HFFc6 (cell line): ENCODE measurements around the gene RGS7. TPM values are rescaled to one million over a fixed set of nuclear protein-coding genes. Genes with fewer than 3 reads are reported as not detected.
A peak's percentile ranks its signal among the peaks of the same experiment; 100 is the strongest.

Experiments used
- DNase-seq: peaks from one replicate; pipeline ENCODE4 v3.0.0-alpha.2; 2018
- H3K27ac Mint-ChIP-seq: 2 replicates; pipeline ENCODE4 v1.8.0; 2020; ENCODE audit warnings: mild to moderate bottlenecking, mixed read lengths
- H3K27me3 Mint-ChIP-seq: 2 replicates; pipeline ENCODE4 v1.8.0; 2021; ENCODE audit warnings: mild to moderate bottlenecking, moderate library complexity, mixed read lengths; ENCODE audit not compliant: insufficient read depth
- H3K36me3 Mint-ChIP-seq: 2 replicates; pipeline ENCODE4 v1.8.0; 2021; ENCODE audit warnings: low read depth, mixed read lengths
- H3K4me1 Mint-ChIP-seq: 2 replicates; pipeline ENCODE4 v1.8.0; 2020; ENCODE audit warnings: low read depth, mixed read lengths
- H3K4me3 Mint-ChIP-seq: 2 replicates; pipeline ENCODE4 v1.8.0; 2020; ENCODE audit warnings: mild to moderate bottlenecking, moderate library complexity, mixed read lengths
- H3K9me3 Mint-ChIP-seq: 2 replicates; pipeline ENCODE4 v1.8.0; 2020; ENCODE audit warnings: mild to moderate bottlenecking, mixed read lengths
- total RNA-seq, 6 experiments: library from RNA; stranded (reverse); fragmentation: NEBNext Ultra II Directional; extraction: Animal tissue kit (Norgen Biotek cat#: 25700); gene quantifications; 2 replicates in 1 of 6; 3 replicates in 5 of 6; pipeline ENCODE4 v1.2.3, GENCODE V29; 2021
- TF ChIP-seq, protein P1 (sequence below): fragments of 200-600 bp; sonication (generic); IDR thresholded peaks from 2 replicates; pipeline ENCODE4 v1.5.0; 2021; ENCODE audit warnings: antibody characterized with exemption, mild to moderate bottlenecking

The RGS7 gene
- total RNA-seq, 6 experiments from 2014 or later, result 1.5 to 2.4 (median 2.1) TPM

DNA sequence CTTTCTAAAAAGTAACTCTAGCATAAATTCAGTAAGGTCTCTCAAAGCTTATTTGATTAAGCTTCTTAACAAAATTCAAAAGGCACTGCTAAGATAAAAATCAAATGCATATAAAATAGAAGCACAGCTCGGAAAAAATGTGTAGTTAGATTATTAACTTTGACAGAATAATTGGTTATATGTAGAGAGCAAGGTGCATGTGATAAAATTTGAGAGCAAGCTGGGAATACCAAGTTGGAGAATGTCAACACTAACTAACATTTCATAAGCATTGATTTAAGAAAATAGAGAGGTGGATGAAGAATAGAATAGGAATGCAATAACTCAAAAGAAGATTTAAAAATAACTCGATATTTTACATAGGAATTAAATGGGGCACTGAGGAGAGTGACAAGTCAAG lies 540.5 kb downstream of the RGS7 start:
- Mint-ChIP-seq H3K4me1 (peaks cover 24% of the 10 kb centered on the region), H3K27ac (no peak overlapping the region), H3K9me3 (no peaks in the 10 kb centered on the region; the same call in 1 of the 2 replicates), H3K36me3 (peaks cover 10% of the 10 kb centered on the region), H3K27me3 (no peaks in the 10 kb centered on the region; the same call in 1 of the 2 replicates), H3K4me3 (no peak overlapping the region)
- no peak for DNase-seq
- TF ChIP-seq, protein P1, sequence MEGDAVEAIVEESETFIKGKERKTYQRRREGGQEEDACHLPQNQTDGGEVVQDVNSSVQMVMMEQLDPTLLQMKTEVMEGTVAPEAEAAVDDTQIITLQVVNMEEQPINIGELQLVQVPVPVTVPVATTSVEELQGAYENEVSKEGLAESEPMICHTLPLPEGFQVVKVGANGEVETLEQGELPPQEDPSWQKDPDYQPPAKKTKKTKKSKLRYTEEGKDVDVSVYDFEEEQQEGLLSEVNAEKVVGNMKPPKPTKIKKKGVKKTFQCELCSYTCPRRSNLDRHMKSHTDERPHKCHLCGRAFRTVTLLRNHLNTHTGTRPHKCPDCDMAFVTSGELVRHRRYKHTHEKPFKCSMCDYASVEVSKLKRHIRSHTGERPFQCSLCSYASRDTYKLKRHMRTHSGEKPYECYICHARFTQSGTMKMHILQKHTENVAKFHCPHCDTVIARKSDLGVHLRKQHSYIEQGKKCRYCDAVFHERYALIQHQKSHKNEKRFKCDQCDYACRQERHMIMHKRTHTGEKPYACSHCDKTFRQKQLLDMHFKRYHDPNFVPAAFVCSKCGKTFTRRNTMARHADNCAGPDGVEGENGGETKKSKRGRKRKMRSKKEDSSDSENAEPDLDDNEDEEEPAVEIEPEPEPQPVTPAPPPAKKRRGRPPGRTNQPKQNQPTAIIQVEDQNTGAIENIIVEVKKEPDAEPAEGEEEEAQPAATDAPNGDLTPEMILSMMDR, result no peak

DNA sequence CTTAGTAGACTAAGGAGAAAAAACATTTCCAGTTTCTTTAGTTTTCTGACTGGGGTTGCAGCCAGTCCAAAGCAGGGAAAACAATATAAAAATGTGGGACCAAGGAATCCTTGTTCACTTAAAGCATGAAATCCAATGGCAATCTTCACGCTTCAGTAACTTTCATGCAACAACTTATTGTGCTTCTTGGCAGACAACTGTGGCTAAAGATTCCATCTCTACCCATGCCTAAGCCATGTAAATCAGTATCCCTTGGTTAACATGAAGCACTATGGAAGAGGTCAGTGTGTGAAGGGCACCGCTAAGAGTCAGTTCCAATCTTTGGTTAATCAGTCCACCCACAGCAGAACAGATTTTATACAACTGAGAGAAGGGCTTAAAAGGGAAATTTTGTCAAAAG lies 543.3 kb downstream of the RGS7 start:
- H3K27ac Mint-ChIP-seq, result no peak overlapping the region
- TF ChIP-seq, protein P1, result no peak
- DNase-seq, result no peak
- H3K36me3 Mint-ChIP-seq, result peaks cover 4% of the 10 kb centered on the region; the same call in 1 of the 2 replicates
- H3K27me3 Mint-ChIP-seq, result no peaks in the 10 kb centered on the region; the same call in 1 of the 2 replicates
- no peaks in the 10 kb centered on the region for H3K9me3 Mint-ChIP-seq
- no peak overlapping the region for H3K4me3 Mint-ChIP-seq
- H3K4me1 Mint-ChIP-seq, result peaks cover 43% of the 10 kb centered on the region

DNA sequence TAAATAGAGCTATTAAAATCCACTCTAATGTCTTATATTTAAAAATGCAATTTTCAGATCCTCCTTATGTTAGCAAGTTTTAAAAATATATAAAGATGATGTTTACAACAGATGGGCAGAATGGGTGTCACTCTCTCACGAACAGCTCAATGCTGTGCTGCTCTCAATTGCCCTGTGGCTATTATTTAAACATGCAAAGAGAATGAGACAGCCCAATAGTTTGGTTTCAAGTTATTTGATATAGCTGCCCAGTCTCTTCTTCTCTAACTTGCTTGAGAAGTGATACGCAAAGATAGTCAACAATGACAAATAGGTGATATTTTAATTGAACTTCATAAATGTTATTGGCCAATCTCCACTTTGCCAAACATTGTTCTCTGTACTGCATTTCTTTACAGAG lies 545.7 kb downstream of the RGS7 start:
- Mint-ChIP-seq H3K36me3 (peaks cover 9% of the 10 kb centered on the region), H3K9me3 (no peaks in the 10 kb centered on the region), H3K27me3 (no peaks in the 10 kb centered on the region; the same call in 1 of the 2 replicates), H3K27ac (no peak overlapping the region), H3K4me3 (no peak overlapping the region), H3K4me1 (peaks cover 50% of the 10 kb centered on the region)
- TF ChIP-seq, protein P1, result no peak
- peak; percentile 27 for DNase-seq

DNA sequence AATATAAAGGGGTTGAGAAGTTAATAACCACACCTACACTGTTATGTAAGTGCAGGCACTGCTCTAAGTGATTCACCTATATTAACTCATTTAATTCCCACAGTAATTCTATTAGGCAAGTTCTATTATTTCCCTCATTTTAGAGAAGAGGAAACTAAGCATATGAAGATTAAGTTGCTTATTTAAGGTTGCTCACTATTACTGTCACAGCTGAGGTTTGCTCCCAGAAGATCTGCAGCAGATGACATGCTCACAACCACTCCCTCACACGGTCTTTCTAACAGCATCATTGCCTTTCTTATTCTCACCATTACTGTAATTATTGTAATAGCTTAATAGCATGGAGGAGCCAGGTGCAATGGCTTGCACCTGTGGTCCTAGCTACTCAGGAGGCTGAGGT lies 548.6 kb downstream of the RGS7 start:
- Mint-ChIP-seq H3K4me3 (no peak overlapping the region), H3K4me1 (peaks cover 72% of the 10 kb centered on the region), H3K27ac (no peak overlapping the region), H3K36me3 (peaks cover 9% of the 10 kb centered on the region), H3K9me3 (no peaks in the 10 kb centered on the region), H3K27me3 (no peaks in the 10 kb centered on the region)
- TF ChIP-seq, protein P1, result no peak
- no peak for DNase-seq

DNA sequence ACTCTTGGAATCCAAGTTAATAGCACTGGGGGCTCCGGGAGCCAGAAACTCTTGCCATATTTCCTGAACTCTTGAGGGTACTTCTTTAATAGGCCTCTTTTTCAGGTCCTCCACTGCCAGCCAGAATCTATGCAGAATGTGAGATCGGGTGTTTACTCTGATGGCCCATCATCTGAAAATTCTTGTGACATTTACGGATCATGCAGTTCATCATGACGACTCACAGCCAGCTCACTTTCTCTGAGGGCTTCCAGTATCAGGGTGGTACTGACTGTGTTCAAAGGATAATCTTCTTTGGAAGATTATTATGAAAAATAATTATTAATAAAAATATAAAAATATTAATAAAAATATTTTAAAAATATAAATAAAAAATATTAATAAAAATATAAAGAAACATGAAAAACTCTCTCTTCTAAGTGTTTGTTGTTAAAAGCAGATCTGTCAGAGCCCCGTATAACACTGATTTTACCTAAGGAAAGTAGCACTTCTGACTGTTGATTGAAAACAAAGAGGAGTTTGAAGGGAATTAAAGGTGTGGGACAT lies 550.7 kb downstream of the RGS7 start:
- H3K36me3 Mint-ChIP-seq, result peaks cover 12% of the 10 kb centered on the region
- H3K27ac Mint-ChIP-seq, result peak overlapping the region; percentile 60
- DNase-seq, result peak; percentile 34
- no peaks in the 10 kb centered on the region for H3K27me3 Mint-ChIP-seq
- H3K4me1 Mint-ChIP-seq, result peaks cover 84% of the 10 kb centered on the region
- TF ChIP-seq, protein P1, result no peak
- no peaks in the 10 kb centered on the region for H3K9me3 Mint-ChIP-seq
- peak overlapping the region; percentile 72 for H3K4me3 Mint-ChIP-seq
